ENCODE data around the gene NUDT14. TPM values are rescaled to one million over a fixed set of nuclear protein-coding genes. Genes with fewer than 3 reads are reported as not detected.

NUDT14 gene
- total RNA-seq, 4 donors from 2014 or later, result 8.0 to 20.2 (median 13.2) TPM

- no peak for TF ChIP-seq CTCF (IDR thresholded peaks at IDR 0.05; ENCODE audit: low read depth)
Measured at GRCh38 chr14:105146976-105147635, 34.0 kb downstream of the NUDT14 start.

DNA sequence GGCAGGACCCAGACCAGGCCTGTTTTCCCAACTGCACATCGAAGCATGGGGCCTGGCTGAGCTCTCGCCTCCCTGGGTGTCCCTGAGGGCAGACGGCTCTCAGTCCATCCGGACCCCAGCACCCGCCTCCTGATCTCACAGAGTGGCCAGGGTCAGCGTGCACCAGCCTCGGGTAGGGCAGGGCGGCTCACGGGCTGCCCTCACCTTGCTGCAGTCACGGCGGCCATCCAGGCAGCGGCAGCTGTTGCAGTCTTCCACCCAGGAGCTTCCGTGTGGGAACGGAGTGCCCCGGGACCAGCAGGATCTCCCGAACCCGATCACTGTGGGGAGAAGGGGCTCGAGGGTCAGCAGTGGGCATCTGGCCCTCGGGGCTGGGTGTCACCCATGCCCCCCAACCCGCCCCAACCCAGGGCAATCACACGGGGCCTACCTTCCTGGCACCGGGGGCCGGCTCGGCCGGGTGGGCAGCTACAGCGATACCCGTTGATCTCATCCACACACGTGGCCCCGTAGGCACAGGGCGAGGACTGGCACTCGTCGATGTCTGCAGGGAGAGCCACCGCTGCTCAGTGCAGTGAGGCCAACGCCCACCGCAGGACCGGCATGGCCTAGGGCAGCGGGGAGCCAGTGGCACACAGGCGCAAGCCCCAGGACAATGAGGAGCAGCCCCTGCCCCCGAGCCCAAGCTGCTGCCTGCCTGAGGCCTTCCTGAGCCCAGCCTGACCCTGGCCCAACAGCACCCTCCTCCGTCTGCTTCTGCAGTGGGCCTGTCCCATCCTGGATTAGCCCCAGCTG lies 34.7 kb downstream of the NUDT14 start:
- TF ChIP-seq CTCF (IDR thresholded peaks at IDR 0.05; ENCODE audit: low read depth), result no peak

- TF ChIP-seq CTCF (IDR thresholded peaks at IDR 0.05; ENCODE audit: low read depth), result no peak
Measured at GRCh38 chr14:105145381-105146180, 35.5 kb downstream of the NUDT14 start.

DNA sequence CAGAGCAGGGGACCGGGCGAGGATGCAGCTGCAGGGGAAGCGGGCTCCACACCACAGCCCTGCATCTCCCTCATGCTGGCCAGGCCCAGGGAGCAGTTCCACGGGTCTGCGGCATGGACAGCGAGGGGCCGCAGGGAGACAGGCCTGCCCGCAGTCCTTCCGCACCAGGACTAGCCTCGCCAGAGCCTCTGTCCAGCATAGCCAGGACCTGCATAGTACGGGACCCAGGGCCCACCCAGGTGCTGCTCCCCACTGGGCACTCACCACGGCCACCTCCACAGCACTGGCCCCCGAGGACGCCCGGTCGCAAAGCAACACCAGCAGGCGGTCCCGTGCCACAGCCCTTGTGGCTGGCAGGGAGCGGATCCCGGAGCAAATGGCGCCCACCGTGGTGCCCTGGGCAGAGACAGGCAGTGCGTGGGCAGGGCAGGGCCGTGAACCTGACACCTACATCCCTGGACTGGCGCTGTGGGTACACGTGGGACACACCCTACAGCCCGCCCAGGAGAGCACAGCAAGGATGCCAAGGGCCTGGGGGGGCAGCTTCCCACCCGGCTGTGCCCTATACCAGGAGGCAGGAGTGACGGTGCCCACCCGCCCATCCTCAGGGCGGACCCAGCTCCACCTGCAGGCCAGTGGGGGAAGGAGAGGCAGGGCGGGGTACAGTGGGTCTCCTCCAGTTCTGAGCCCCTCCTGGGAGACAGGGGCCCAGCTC lies 36.3 kb downstream of the NUDT14 start:
- no peak for TF ChIP-seq CTCF (IDR thresholded peaks at IDR 0.05; ENCODE audit: low read depth)

- TF ChIP-seq CTCF (IDR thresholded peaks at IDR 0.05; ENCODE audit: low read depth), result no peak
Measured at GRCh38 chr14:105144026-105144665, 37.0 kb downstream of the NUDT14 start.

GRCh38 chr14:105143451-105144025 lies 37.6 kb downstream of the NUDT14 start:
- TF ChIP-seq CTCF (IDR thresholded peaks at IDR 0.05; ENCODE audit: low read depth), result no peak
